Adipocyte (in vitro differentiated cells): ENCODE data around the gene BBS10.
A peak's percentile ranks its signal among the peaks of the same experiment; 100 is the strongest.
"Not testable (repeated sequence)": the region's sequence is repeated elsewhere in the genome, so short reads cannot be mapped to it uniquely, and the experiment has no call there.

Experiments
- DNase-seq: peaks from one replicate; pipeline ENCODE4 v3.0.0-alpha.2; 2015; ENCODE audit warnings: low read depth
- H3K27me3 ChIP-seq: replicated peaks from 2 replicates; pipeline ENCODE4 v1.7.0; 2013; ENCODE audit warnings: mild to moderate bottlenecking, low read length, moderate library complexity; ENCODE audit not compliant: control insufficient read depth, insufficient read depth
- H3K36me3 ChIP-seq: 2 replicates; pipeline ENCODE4 v1.7.0; 2013; ENCODE audit warnings: low read length, mild to moderate bottlenecking, moderate library complexity; ENCODE audit not compliant: control insufficient read depth, insufficient read depth, severe bottlenecking
- H3K4me1 ChIP-seq: 2 replicates; pipeline ENCODE4 v1.7.0; 2013; ENCODE audit warnings: mild to moderate bottlenecking, low read length, moderate library complexity; ENCODE audit not compliant: control insufficient read depth, insufficient read depth
- H3K4me3 ChIP-seq: 2 replicates; pipeline ENCODE4 v1.7.0; 2013; ENCODE audit warnings: mild to moderate bottlenecking, low read length, moderate library complexity
- H3K9ac ChIP-seq: 2 replicates; pipeline ENCODE4 v1.7.0; 2013; ENCODE audit warnings: mild to moderate bottlenecking, low read length, moderate library complexity
- H3K9me3 ChIP-seq: 2 replicates; pipeline ENCODE4 v1.7.0; 2013; ENCODE audit warnings: mild to moderate bottlenecking, low read length, moderate library complexity; ENCODE audit not compliant: control insufficient read depth

The BBS10 gene

GRCh38 chr12:76348079-76348901 lies at the start of gene BBS10:
TSS of gene BBS10 (minus strand) at chr12:76348415. CDS start at chr12:76348358, 57 bp downstream.
- Histone ChIP-seq H3K9ac (peak within 1 kb of the TSS; percentile 94), H3K36me3 (no peaks in the 10 kb centered on the region), H3K4me3 (peak within 1 kb of the TSS; percentile 95), H3K27me3 (no peaks in the 10 kb centered on the region), H3K9me3 (no peaks in the 10 kb centered on the region), H3K4me1 (peaks cover 30% of the 10 kb centered on the region)
- peak; percentile 94 for DNase-seq

DNA sequence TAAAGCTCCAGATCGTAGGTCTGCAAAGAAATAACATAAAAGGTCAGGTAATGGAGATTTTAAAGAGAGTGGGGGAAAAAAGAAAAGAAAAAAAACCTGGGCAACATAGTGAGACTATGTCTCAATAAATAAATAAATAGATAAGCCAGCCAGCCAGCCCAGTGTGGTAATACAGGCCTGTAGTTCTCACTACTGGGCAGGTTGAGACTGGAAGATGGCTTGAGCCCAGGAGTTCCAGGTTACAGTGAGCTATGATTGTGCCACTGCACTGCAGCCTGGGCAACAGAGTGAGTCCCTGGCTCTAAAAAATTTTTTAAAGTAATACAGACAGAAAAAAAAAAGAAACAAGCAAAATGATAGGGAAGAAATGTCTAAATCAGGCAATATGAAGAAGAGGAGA lies 43.2 kb upstream of the BBS10 start:
- Histone ChIP-seq H3K27me3 (no peaks in the 10 kb centered on the region), H3K36me3 (peaks cover 67% of the 10 kb centered on the region), H3K4me3 (no peak overlapping the region), H3K9me3 (no peaks in the 10 kb centered on the region), H3K9ac (no peak overlapping the region), H3K4me1 (no peaks in the 10 kb centered on the region)
- DNase-seq = no peak

GRCh38 chr12:76387614-76388013 lies 39.4 kb upstream of the BBS10 start:
- Histone ChIP-seq H3K36me3 (peaks cover 82% of the 10 kb centered on the region), H3K27me3 (no peaks in the 10 kb centered on the region), H3K9me3 (no peaks in the 10 kb centered on the region), H3K4me3 (no peak overlapping the region), H3K9ac (no peak overlapping the region), H3K4me1 (no peaks in the 10 kb centered on the region)
- DNase-seq = no peak

- no peaks in the 10 kb centered on the region for H3K9me3 ChIP-seq
- H3K9ac ChIP-seq = no peak overlapping the region
- H3K4me1 ChIP-seq = no peaks in the 10 kb centered on the region
- no peak for DNase-seq
- H3K4me3 ChIP-seq = no peak overlapping the region
- H3K36me3 ChIP-seq = peaks cover 63% of the 10 kb centered on the region
- H3K27me3 ChIP-seq = no peaks in the 10 kb centered on the region
These were observed 36.3 kb upstream of the BBS10 start for GRCh38 chr12:76384560-76384959.

GRCh38 chr12:76383988-76384387 lies 35.8 kb upstream of the BBS10 start:
- Histone ChIP-seq H3K9me3 (no peaks in the 10 kb centered on the region), H3K4me1 (no peaks in the 10 kb centered on the region), H3K27me3 (no peaks in the 10 kb centered on the region), H3K4me3 (no peak overlapping the region), H3K9ac (no peak overlapping the region), H3K36me3 (peaks cover 59% of the 10 kb centered on the region)
- no peak for DNase-seq

DNA sequence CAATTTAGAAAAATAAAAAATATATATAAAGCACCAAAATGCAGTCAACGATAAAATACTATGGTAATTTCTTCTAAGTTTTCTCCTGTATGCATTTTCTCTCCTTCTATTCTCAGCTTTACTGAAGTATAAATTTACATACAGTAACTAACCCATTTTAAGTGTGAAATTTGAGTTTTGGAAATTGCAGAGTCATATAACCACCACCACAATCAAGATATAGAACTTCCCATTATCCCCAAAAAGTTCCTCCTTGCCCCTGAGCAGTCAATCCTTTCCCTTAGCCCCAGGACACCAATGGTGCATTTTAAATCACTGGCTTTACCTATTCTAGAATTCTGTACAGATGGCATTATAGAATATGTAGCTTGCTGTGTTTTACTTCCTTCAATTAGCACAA lies 31.0 kb upstream of the BBS10 start:
- Histone ChIP-seq H3K4me3 (no peak overlapping the region), H3K9me3 (no peaks in the 10 kb centered on the region), H3K36me3 (peaks cover 45% of the 10 kb centered on the region), H3K27me3 (no peaks in the 10 kb centered on the region), H3K9ac (no peak overlapping the region), H3K4me1 (peaks cover 24% of the 10 kb centered on the region)
- DNase-seq = no peak

GRCh38 chr12:76376876-76377275 lies 28.7 kb upstream of the BBS10 start:
- H3K4me3 ChIP-seq, H3K9me3 ChIP-seq, H3K27me3 ChIP-seq, H3K9ac ChIP-seq, DNase-seq: not testable (repeated sequence)
- H3K4me1 ChIP-seq = peaks cover 26% of the 10 kb centered on the region
- H3K36me3 ChIP-seq = peaks cover 42% of the 10 kb centered on the region

GRCh38 chr12:76375939-76376338 lies 27.7 kb upstream of the BBS10 start:
- no peak overlapping the region for H3K4me3 ChIP-seq
- no peak for DNase-seq
- H3K27me3 ChIP-seq = no peaks in the 10 kb centered on the region
- H3K4me1 ChIP-seq = peaks cover 26% of the 10 kb centered on the region
- no peak overlapping the region for H3K9ac ChIP-seq
- H3K36me3 ChIP-seq = peaks cover 42% of the 10 kb centered on the region
- no peaks in the 10 kb centered on the region for H3K9me3 ChIP-seq

GRCh38 chr12:76375470-76375869 lies 27.3 kb upstream of the BBS10 start:
- H3K4me3 ChIP-seq = no peak overlapping the region
- DNase-seq = no peak
- H3K9ac ChIP-seq = no peak overlapping the region
- H3K9me3 ChIP-seq = no peaks in the 10 kb centered on the region
- no peaks in the 10 kb centered on the region for H3K27me3 ChIP-seq
- peaks cover 43% of the 10 kb centered on the region for H3K36me3 ChIP-seq
- H3K4me1 ChIP-seq = peaks cover 26% of the 10 kb centered on the region

- no peak for DNase-seq
- no peaks in the 10 kb centered on the region for H3K27me3 ChIP-seq
- no peak overlapping the region for H3K4me3 ChIP-seq
- no peak overlapping the region for H3K9ac ChIP-seq
- no peaks in the 10 kb centered on the region for H3K9me3 ChIP-seq
- H3K4me1 ChIP-seq = peaks cover 26% of the 10 kb centered on the region
- peaks cover 53% of the 10 kb centered on the region for H3K36me3 ChIP-seq
These were observed 26.3 kb upstream of the BBS10 start for GRCh38 chr12:76374386-76375020.

DNA sequence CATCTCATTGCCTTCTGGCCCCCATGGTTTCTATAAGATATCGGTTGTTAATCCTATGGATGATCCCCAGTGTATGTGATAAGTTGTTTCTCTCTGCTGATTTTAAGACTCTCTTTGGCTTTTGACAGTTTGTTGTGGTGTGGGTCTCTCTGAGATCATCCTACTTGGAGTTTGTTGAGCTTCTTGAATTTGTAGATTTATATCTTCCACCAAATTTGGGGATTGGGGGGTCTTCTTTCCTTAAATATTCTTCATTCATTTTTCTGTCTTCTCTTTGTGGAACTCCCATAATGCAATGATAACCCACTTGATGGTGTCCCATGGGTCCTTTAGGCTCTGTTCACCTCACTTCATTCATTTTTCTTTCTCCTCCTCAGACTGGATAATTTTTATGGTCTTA lies 20.0 kb upstream of the BBS10 start:
- DNase-seq = no peak
- Histone ChIP-seq H3K4me3 (no peak overlapping the region), H3K9ac (no peak overlapping the region), H3K36me3 (peaks cover 76% of the 10 kb centered on the region), H3K27me3 (no peaks in the 10 kb centered on the region), H3K4me1 (no peaks in the 10 kb centered on the region), H3K9me3 (peaks cover 5% of the 10 kb centered on the region)
